Measurements from ENCODE around the gene SPAST. TPM values are rescaled to one million over a fixed set of nuclear protein-coding genes. Genes with fewer than 3 reads are reported as not detected.

The SPAST gene
- total and polyA plus RNA-seq, 9 of the 15 experiments (the other 6 are each of a cell fraction or from before 2014, with no cell fraction given) = 7.4 to 37.0 (median 19.0) TPM

- TF ChIP-seq CTCF (IDR thresholded peaks at IDR 0.05 in 2 of 3, conservative IDR thresholded peaks at IDR 0.05 in 1 of 3; ENCODE audit: insufficient read depth in 2 of 3, low read depth in 1 of 3, low read length in 3 of 3) = no peak
- no peak for TF ChIP-seq ZNF695 (CRISPR knock-in tag; IDR thresholded peaks at IDR 0.05)
- peak; percentile 45; the same call in 1 of the 2 replicates for TF ChIP-seq CXXC5 (CRISPR knock-in tag; IDR thresholded peaks at IDR 0.05)
- TF ChIP-seq WHSC1 (IDR thresholded peaks at IDR 0.05; ENCODE audit: low read length) = no peak
- no peak for TF ChIP-seq MBD1 (CRISPR knock-in tag; IDR thresholded peaks at IDR 0.05)
- no peak for TF ChIP-seq KAT7 (CRISPR knock-in tag; IDR thresholded peaks at IDR 0.05; ENCODE audit: borderline replicate concordance)
- no peak for TF ChIP-seq FOXK1 (CRISPR knock-in tag; IDR thresholded peaks at IDR 0.05; ENCODE audit: borderline replicate concordance)
- no peak for TF ChIP-seq RREB1 (CRISPR knock-in tag; IDR thresholded peaks at IDR 0.05)
- TF ChIP-seq ZNF324 (CRISPR knock-in tag; IDR thresholded peaks at IDR 0.05) = no peak
- peak; percentile 85 for TF ChIP-seq ARID1B (IDR thresholded peaks at IDR 0.05)
- TF ChIP-seq ARID3A (IDR thresholded peaks at IDR 0.05; ENCODE audit: borderline replicate concordance, low read depth, low read length) = peak; percentile 40; the same call in 1 of the 2 replicates
- no peak for TF ChIP-seq ZKSCAN1 (IDR thresholded peaks at IDR 0.05; ENCODE audit: low read depth, low read length)
- TF ChIP-seq ZKSCAN3 (CRISPR knock-in tag; IDR thresholded peaks at IDR 0.05) = no peak
- TF ChIP-seq ARNT (IDR thresholded peaks at IDR 0.05) = 0 out of 4 replicates have a peak, but pooled peaks of 1 of the 2 experiments have one; percentile 12
- TF ChIP-seq TCF3 (CRISPR knock-in tag; IDR thresholded peaks at IDR 0.05) = peak; percentile 76
- TF ChIP-seq RFX5 (IDR thresholded peaks at IDR 0.05; ENCODE audit: low read depth, low read length) = no peak
- peak; percentile 65 for TF ChIP-seq NCOR1 (IDR thresholded peaks at IDR 0.05)
- peak; percentile 90 for TF ChIP-seq SOX6 (IDR thresholded peaks at IDR 0.05)
These were observed 105.2 kb downstream of the SPAST start (continued) for GRCh38 chr2:32168513-32168912.

All from K562 (cell line).